NCI-H1105 (cell line): ENCODE measurements around the gene COL6A3.

Experiments
- DNase-seq: peaks from one replicate; lab custom pipeline; 2025; lab: John Stamatoyannopoulos, UW

The COL6A3 gene

DNA sequence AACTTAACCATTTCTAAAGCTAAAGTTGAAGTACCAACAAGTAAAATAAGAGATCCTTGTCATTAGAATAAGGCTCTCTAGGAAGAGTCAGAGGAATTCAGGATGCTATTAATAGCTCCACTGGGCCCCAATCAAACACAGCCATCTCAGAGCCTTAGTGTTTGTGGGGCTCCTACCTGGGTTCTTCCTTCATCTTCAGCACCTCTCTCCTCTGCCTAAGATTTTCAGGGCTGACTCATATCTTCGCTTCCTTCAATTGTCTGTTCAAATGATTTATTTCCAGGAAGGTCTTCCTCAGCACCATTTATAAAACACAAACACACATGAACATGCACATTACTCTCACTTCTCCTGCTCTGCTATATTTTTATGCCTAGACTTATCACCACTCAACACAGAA lies 119.5 kb downstream of the COL6A3 start:
- no peak for DNase-seq

DNA sequence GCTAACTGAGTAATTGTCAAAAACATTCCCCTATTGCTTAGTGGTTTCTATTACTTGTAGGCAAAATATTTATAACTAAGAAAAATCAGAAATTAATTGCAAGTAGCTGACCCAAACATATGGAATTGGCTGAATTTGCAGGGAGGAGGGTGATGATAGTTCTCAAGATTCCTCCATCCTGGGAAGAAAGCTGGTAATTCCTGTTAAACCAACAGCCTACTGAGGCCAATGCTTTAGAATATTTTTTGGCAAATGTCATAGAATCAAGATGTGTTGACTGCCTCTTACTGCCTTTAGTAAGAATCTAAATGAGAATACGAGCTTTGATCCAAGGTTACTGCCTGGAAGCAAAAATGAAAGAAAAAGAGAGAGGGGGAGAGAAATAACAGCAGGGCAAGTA lies 120.0 kb downstream of the COL6A3 start:
- no peak for DNase-seq

DNA sequence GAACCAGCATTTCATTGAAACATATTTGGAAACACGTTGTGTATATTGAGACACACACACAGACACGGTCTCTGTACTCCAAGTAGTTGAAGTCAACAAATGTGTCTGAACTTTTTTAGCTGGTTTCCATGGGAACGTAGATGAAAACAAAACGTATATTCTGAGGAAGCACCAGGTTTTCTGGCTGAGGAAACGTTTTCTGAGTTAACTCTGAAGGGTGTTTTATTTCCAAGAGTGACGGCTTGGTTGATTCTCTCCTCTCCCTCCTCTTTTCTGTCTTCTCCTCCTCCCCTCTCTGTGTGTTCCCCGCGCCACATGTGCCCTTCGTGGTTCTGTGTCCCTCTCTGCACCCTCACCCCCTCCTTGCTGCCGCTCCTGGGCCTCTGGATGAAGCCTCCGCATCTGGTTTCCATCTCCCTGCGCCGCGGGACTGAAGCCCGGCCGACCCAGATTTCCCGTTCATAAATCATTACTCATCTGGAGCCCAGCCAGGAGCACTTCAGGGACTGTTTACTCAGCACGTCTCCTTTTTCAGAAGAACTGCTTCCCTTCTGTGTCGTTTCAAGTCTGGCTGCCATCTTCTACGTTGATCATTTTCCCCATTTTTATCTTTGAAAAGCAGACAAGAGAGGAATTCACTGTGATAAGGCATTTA lies 122.7 kb downstream of the COL6A3 start:
- peak; percentile 88 for DNase-seq

DNA sequence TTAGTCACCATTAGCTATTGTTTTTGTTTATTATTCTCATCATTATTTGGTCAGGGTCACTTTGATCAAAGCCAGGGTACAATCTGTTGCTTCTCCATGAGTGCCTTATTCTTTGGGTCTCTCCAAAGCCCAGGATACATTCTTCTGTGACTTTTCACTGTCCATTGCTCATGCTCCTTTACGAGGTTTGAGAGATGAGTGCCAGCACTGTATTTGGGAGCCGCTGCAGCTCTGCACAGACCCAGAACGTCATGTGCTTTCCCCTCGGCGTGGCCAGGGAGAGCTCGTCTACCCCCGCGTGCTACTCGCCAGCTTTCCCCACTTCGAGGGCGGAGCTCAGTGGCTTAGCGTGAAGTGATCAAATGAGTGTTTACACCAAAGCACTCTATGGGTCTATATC lies 123.7 kb downstream of the COL6A3 start:
- DNase-seq = no peak

DNA sequence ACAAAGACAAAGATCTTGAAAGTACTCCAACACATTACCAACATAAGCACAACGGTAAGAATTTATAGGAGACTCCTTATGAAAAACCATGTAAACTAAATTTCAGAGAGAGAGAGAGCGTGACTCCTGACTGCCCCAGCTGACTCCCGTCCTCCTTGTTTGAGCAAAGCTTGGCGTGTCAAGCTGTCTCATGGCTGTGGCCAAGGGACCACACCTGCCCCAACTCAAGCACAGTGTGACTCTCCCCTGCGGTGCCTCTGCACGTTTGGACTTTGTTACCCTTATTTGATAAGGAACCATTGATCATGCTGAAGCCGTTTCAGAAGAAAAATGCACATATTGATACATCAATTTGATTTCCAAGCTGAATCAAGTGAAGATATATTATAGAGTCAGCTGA lies 124.8 kb downstream of the COL6A3 start:
- DNase-seq = no peak

DNA sequence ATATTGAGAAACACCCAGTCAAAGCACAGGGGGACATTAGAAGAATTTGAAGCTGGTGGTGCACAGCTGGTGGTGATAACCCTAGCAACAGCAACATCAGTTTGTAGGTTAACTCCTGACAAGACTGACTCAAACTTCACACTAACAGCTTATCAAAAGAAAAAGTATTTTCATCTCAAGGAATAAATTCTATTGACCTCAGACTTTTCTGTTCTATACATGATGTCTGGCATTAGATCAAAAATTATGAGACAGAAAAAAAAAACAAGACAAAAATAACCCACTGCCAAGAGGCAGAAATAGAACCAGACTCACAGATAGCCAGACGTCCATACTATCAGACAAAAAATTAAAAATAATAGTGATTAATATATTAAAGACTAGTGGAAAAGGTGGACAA lies 126.1 kb downstream of the COL6A3 start:
- no peak for DNase-seq

DNA sequence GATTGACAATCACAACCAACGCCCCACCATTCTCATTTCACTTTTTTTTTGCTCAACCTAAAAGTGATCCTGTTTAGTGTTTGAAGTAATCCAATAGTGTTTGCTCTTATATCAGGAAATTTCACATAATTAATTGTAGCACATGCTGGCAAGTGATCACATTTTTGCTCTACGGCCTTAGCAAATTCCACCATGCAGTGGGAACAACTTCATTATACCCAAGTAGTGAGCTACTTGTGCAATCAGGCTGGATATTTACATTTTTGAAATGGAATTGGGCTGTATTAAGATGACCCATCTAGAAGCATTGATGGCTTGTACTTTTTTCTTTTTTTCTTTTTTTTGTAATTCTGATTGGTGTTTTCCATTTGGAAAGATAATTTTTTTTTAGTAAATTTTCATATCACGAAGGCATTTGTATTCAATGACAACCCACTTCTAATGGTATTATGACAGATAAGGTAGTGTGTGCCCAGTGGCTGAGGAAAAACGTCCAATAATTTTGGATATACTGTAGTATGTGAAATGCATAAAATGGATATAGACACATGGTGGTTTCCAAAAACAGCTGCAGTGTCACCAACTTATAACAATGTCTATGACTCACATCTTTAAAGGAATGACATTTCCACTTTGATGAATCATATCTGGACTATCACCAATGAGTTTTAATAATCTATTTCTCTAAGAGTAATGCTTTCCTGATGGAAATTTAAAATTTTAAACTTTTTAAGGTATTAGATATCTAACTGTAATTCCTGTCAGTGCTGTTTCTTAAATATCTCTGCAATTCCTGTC lies 130.6 kb downstream of the COL6A3 start:
- DNase-seq = no peak

DNA sequence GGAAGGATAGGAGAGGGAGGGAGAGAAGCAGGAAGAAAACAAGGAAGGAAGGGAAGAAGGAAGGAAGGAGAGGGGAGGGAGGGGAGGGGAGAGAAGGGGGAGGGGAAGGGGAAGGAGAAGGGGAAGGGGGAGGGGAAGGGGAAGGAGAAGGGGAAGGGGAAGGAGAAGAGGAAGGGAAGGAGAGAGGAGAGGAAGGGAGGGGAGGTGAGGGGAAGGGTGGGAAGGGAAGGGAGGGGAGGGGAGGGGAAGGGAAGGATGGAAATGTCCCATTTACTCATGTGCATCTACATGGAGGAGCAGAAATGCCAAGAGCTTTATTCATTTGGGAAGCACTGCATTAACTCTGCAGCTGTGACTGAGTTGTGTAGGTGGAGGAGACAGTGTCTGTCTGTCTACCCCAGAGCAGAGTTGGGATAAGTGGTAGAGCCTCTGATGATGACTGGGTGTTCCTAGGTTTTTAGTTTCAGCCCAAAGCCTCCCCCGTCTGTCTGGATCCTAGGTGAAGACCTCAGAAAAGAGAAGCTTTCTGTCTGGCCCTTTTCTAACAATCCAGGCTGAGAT lies 131.3 kb downstream of the COL6A3 start:
- no peak for DNase-seq

DNA sequence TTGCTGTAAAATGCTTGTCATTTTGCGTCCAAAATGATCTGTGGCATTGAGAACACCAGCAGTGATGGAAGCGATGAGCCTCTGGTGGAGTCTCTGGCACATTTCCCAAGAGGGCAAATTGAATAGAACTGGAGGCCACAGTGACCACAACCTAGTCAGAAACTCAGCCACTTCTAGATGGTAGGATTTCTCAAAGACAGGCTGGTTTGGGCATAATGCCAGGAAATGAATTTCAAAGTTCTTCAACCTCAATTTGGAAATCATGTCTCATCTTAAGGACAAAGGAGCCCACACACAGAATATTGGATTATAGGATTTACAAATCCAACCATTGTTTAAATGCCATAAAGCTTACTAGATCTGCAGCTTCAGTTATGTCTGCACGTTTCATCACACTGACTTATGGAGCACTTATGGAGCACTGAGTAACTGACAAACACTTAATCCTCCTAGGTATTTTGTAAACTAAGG lies 132.1 kb downstream of the COL6A3 start:
- no peak for DNase-seq

DNA sequence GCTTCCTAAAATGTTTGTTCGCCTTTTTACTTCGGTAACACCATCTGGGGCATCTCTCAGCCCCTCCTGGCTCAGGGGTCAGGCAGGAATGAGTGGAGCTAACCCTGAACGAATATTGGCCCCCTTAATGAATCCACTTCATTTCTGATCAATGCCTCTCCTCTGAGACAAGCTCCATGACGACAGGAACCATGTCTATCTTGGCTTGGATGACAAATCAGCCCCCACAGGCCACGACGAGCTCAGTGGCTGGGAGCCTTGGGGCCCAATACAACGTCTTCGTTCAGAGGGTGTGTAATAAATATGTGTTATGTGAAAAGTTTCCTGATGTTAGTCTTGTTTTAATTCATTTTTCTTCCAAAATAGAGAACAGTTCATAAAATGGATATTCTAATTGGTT lies 133.0 kb downstream of the COL6A3 start:
- no peak for DNase-seq

DNA sequence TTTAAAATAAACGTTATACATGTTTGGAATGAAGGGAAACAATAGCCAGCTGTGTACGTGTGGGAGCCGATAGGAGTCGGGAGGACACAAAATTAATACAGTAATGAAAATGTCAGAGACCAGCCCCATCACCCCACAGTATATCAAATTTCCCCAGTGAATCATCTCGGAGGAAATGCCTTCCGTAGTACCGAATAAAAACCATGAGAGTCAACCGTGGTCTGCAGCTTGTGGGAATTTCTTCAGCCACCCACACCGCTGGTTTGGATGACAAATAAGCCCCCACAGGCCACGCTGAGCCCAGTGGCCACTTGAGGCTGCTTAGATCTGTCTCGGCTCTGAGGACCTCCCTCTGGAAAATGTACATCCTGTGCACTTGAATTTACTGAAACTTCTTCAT lies 133.7 kb downstream of the COL6A3 start:
- DNase-seq = no peak

DNA sequence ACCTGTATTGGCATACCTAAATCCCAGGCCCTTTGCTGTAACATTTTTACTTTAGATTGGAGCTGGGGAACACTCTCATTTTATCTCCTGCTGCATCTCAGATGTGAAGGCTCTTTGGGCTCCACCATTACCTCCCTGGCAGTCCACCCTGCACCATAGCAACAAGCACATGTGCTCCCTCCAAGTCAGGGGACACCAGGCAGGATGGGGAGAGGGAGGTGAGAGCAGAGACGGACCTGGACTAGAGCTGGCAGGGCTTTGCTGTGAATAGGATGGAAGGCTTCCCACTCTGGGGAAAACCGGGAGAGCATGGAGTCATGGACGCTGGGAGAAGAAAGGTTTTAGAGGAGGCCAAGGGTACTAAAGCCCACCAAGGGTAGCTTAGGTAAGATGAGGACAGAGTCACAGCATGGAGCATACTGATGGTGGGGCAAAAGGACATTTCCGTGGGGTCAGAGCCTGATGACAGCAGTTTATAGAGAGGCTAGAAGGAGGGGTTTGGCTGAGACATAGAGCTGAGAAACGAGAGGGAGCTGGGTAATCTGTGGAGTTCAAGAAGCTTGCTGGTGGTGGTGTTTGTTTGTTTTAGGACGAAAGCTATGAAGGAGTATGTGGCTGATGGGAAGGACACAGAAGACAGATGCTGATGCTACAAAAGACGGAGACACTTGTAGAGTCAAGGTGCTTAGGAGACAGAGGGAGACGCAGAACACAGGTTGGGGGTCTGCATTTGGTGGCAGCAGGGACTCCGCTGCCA lies 134.8 kb downstream of the COL6A3 start:
- DNase-seq = no peak

DNA sequence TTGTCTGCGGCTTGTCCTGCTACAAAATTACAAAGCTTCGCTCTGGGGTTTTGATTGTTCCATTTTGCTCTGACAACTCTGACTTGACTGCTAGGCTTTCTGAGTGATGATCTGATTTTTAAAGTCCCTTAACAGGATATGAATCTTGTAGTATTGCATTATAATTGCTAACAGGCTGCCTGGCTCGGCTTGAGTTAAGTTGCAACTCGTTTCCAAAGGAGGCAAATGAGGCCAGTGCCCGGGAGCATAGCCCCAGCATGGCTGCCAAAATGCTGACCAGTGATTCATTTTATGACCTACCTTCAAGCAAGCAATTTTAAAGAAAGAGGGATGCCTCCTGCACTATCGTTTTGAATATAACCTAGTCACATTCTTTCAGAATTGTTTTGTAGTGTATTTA lies 135.4 kb downstream of the COL6A3 start:
- DNase-seq = no peak

DNA sequence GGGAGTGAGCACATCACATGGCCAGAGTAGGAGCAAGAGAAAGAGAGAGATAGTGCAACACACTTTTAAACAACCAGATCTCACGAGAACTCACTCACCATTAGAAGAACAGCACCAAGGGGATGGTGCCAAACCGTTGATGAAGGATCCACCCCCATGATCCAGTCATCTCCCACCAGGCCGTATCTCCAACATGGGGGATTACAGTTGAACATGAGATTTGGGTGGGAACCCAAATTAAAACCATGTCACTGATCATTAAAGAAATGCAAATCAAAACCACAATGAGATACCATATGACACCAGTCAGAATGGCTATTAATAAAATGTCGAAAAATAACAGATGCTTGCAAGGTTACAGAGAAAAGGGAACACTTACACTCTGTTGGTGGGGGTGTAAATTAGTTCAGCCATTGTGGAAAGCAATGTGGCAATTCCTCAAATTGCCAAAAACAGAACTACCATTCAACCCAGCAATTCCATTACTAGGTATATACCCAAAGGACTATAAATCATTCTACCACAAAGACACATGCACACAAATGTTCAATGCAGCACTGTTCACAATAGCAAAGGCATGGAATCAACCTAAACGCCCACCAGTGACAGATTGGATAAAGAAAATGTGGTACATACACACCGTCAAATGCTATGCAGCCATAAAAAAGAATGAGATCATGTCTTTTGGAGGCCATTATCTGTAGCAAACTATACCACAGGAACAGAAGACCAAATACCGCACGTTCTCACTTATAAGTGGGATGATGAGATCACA lies 137.1 kb downstream of the COL6A3 start:
- DNase-seq = no peak
